Muscle layer of duodenum (tissue), 2 donors: ENCODE data around the gene ME3.

Experiments
- H3K27ac ChIP-seq: one replicate; pipeline ENCODE4 v1.7.0; 2013; ENCODE audit warnings: mild to moderate bottlenecking, low read length
- H3K27me3 ChIP-seq: one replicate; pipeline ENCODE4 v1.7.0; 2013; ENCODE audit warnings: low read depth, mild to moderate bottlenecking, control low read depth, low read length
- H3K36me3 ChIP-seq, 2 donors: one replicate each; pipeline ENCODE4 v1.7.0; 2013; ENCODE audit warnings: low read length in 2 of 2, control low read depth in 1 of 2, mild to moderate bottlenecking in 1 of 2; ENCODE audit not compliant: insufficient read depth in 2 of 2, control insufficient read depth in 1 of 2
- H3K4me1 ChIP-seq, 2 donors: one replicate each; pipeline ENCODE4 v1.7.0; 2013; ENCODE audit warnings: low read length in 2 of 2, mild to moderate bottlenecking in 2 of 2, control low read depth in 1 of 2, moderate library complexity in 1 of 2; ENCODE audit not compliant: insufficient read depth in 2 of 2, control insufficient read depth in 1 of 2
- H3K4me3 ChIP-seq, 2 donors: one replicate each; pipeline ENCODE4 v1.7.0; 2013; ENCODE audit warnings: low read length in 2 of 2, low read depth in 1 of 2, mild to moderate bottlenecking in 1 of 2
- H3K9me3 ChIP-seq, 2 donors: one replicate each; pipeline ENCODE4 v1.7.0; 2013; ENCODE audit warnings: low read length in 2 of 2, control low read depth in 1 of 2, mild to moderate bottlenecking in 1 of 2; ENCODE audit not compliant: control insufficient read depth in 1 of 2
- donor health status: healthy.

The ME3 gene

GRCh38 chr11:86461892-86462291, 210.5 kb downstream of the ME3 start:
- Histone ChIP-seq H3K27ac (no peak overlapping the region), H3K9me3 (no peaks in the 10 kb centered on the region), H3K4me1 (peaks cover 0 to 23% of the 10 kb centered on the region in 2 donors), H3K27me3 (no peaks in the 10 kb centered on the region), H3K36me3 (no peaks in the 10 kb centered on the region), H3K4me3 (no peak overlapping the region)

- Histone ChIP-seq H3K27ac (no peak overlapping the region), H3K9me3 (no peaks in the 10 kb centered on the region), H3K27me3 (no peaks in the 10 kb centered on the region), H3K36me3 (no peaks in the 10 kb centered on the region), H3K4me3 (no peak overlapping the region), H3K4me1 (peaks cover 0 to 26% of the 10 kb centered on the region in 2 donors)
Observed at GRCh38 chr11:86460461-86461385, 211.7 kb downstream of the ME3 start.

GRCh38 chr11:86459682-86460460, 212.5 kb downstream of the ME3 start:
- peaks cover 0 to 26% of the 10 kb centered on the region in 2 donors for H3K4me1 ChIP-seq
- no peaks in the 10 kb centered on the region for H3K36me3 ChIP-seq
- H3K27me3 ChIP-seq: no peaks in the 10 kb centered on the region
- H3K9me3 ChIP-seq: no peaks in the 10 kb centered on the region
- H3K4me3 ChIP-seq: no peak overlapping the region
- H3K27ac ChIP-seq: no peak overlapping the region

GRCh38 chr11:86459002-86459385, 213.4 kb downstream of the ME3 start:
- H3K4me3 ChIP-seq: no peak overlapping the region
- H3K9me3 ChIP-seq: no peaks in the 10 kb centered on the region
- H3K27me3 ChIP-seq: no peaks in the 10 kb centered on the region
- H3K27ac ChIP-seq: peak overlapping the region; percentile 30
- H3K36me3 ChIP-seq: no peaks in the 10 kb centered on the region
- H3K4me1 ChIP-seq: peaks cover 0 to 26% of the 10 kb centered on the region in 2 donors

GRCh38 chr11:86458294-86459001, 214.0 kb downstream of the ME3 start:
- Histone ChIP-seq H3K27me3 (no peaks in the 10 kb centered on the region), H3K4me3 (no peak overlapping the region), H3K4me1 (peaks cover 0 to 26% of the 10 kb centered on the region in 2 donors), H3K36me3 (no peaks in the 10 kb centered on the region), H3K9me3 (no peaks in the 10 kb centered on the region), H3K27ac (peak overlapping the region; percentile 30)

GRCh38 chr11:86456075-86456939, 216.1 kb downstream of the ME3 start:
- H3K4me1 ChIP-seq: peaks cover 0 to 26% of the 10 kb centered on the region in 2 donors
- H3K4me3 ChIP-seq: no peak overlapping the region
- H3K36me3 ChIP-seq: no peaks in the 10 kb centered on the region
- no peaks in the 10 kb centered on the region for H3K27me3 ChIP-seq
- no peaks in the 10 kb centered on the region for H3K9me3 ChIP-seq
- H3K27ac ChIP-seq: no peak overlapping the region

GRCh38 chr11:86453290-86454030, 219.0 kb downstream of the ME3 start:
- no peaks in the 10 kb centered on the region for H3K27me3 ChIP-seq
- H3K4me3 ChIP-seq: no peak overlapping the region
- no peak overlapping the region for H3K27ac ChIP-seq
- peaks cover 0 to 3% of the 10 kb centered on the region in 2 donors for H3K4me1 ChIP-seq
- no peaks in the 10 kb centered on the region for H3K9me3 ChIP-seq
- H3K36me3 ChIP-seq: no peaks in the 10 kb centered on the region

GRCh38 chr11:86449993-86450629, 222.3 kb downstream of the ME3 start:
- Histone ChIP-seq H3K36me3 (peaks cover 0 to 23% of the 10 kb centered on the region in 2 donors), H3K4me1 (no peaks in the 10 kb centered on the region), H3K9me3 (no peaks in the 10 kb centered on the region), H3K4me3 (no peak overlapping the region), H3K27me3 (no peaks in the 10 kb centered on the region), H3K27ac (no peak overlapping the region)

- H3K27ac ChIP-seq: no peak overlapping the region
- H3K36me3 ChIP-seq: peaks cover 0 to 40% of the 10 kb centered on the region in 2 donors
- no peak overlapping the region for H3K4me3 ChIP-seq
- H3K27me3 ChIP-seq: no peaks in the 10 kb centered on the region
- no peaks in the 10 kb centered on the region for H3K4me1 ChIP-seq
- no peaks in the 10 kb centered on the region for H3K9me3 ChIP-seq
Observed at GRCh38 chr11:86447763-86448480, 224.5 kb downstream of the ME3 start.
